ENCODE data around the gene CLMP. TPM values are rescaled to one million over a fixed set of nuclear protein-coding genes. Genes with fewer than 3 reads are reported as not detected.

Gene CLMP
- total RNA-seq, 2 experiments from 2014 or later, result 0.09 TPM; not detected in 1

- no peaks in the 10 kb centered on the region for H3K27me3 Mint-ChIP-seq
- DNase-seq, result no peak
- ATAC-seq, result no peak
- no peaks in the 10 kb centered on the region for H3K36me3 Mint-ChIP-seq (ENCODE audit: low read depth)
- POLR2A ChIA-PET, result interaction anchor here (0.7 to 6.8 kb wide), 4 partner anchors 8 to 14 kb away, joined by 3 to 64 read pairs (median 3); no protein-coding TSS in a partner anchor
- H3K4me1 Mint-ChIP-seq (ENCODE audit: low read depth), result no peaks in the 10 kb centered on the region
- TF ChIP-seq, protein P1, sequence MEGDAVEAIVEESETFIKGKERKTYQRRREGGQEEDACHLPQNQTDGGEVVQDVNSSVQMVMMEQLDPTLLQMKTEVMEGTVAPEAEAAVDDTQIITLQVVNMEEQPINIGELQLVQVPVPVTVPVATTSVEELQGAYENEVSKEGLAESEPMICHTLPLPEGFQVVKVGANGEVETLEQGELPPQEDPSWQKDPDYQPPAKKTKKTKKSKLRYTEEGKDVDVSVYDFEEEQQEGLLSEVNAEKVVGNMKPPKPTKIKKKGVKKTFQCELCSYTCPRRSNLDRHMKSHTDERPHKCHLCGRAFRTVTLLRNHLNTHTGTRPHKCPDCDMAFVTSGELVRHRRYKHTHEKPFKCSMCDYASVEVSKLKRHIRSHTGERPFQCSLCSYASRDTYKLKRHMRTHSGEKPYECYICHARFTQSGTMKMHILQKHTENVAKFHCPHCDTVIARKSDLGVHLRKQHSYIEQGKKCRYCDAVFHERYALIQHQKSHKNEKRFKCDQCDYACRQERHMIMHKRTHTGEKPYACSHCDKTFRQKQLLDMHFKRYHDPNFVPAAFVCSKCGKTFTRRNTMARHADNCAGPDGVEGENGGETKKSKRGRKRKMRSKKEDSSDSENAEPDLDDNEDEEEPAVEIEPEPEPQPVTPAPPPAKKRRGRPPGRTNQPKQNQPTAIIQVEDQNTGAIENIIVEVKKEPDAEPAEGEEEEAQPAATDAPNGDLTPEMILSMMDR (IDR thresholded peaks at IDR 0.05), result no peak
- no peak overlapping the region for H3K4me3 Mint-ChIP-seq
- H3K27ac Mint-ChIP-seq, result no peak overlapping the region
- no peaks in the 10 kb centered on the region for H3K9me3 Mint-ChIP-seq
- CTCF ChIA-PET, result interaction anchor here (0.7 to 2.8 kb wide), 8 partner anchors 9 to 291 kb away, joined by 3 to 22 read pairs (median 4); no protein-coding TSS in a partner anchor
- intact Hi-C loops (cut with micrococcal nuclease), result no loop called here
Observed at GRCh38 chr11:123046473-123047259, 148.4 kb downstream of the CLMP start.

DNA sequence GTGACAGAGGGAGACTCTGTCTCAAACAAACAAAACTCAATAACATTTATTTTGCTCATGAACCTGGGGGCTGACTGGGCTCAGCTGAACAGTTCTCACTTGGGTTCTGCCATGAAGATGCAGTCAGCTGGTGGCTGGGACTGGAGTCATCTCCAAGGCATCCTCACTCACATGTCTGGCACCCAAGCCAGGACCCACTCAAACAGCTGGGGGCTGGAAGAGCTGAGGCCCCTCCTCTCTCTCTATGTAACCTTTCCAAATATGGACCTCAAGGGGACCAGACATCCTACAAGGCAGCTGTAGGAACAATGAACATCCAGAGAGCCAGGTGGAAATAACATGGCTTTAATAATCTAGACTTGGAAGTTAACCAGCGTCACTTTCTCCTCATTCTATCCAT, 149.9 kb downstream of the CLMP start:
- DNase-seq (no peak), ATAC-seq (no peak)
- Mint-ChIP-seq H3K27me3 (no peaks in the 10 kb centered on the region), H3K27ac (no peak overlapping the region), H3K4me1 (ENCODE audit: low read depth) (no peaks in the 10 kb centered on the region), H3K36me3 (ENCODE audit: low read depth) (no peaks in the 10 kb centered on the region), H3K9me3 (no peaks in the 10 kb centered on the region), H3K4me3 (no peak overlapping the region)
- POLR2A ChIA-PET, result interaction anchor here (6.8 kb wide), 1 partner anchor 10 kb away, joined by 64 read pairs; no protein-coding TSS in a partner anchor
- intact Hi-C loops (cut with micrococcal nuclease), result no loop called here
- CTCF ChIA-PET, result interaction anchor here (1.1 to 2.8 kb wide), 4 partner anchors 8 to 216 kb away, joined by 3 to 22 read pairs (median 7); no protein-coding TSS in a partner anchor
- TF ChIP-seq, protein P1 (IDR thresholded peaks at IDR 0.05), result no peak

- Mint-ChIP-seq H3K4me3 (no peak overlapping the region), H3K27ac (no peak overlapping the region), H3K9me3 (no peaks in the 10 kb centered on the region)
Observed at GRCh38 chr11:123041185-123041584, 153.9 kb downstream of the CLMP start.

GRCh38 chr11:123040111-123040432, 155.0 kb downstream of the CLMP start:
- H3K27ac Mint-ChIP-seq, result no peak overlapping the region
- POLR2A ChIA-PET, result interaction anchor here (0.8 kb wide), 1 partner anchor 14 kb away, joined by 3 read pairs; no protein-coding TSS in a partner anchor
- DNase-seq, result no peak
- no peak for ATAC-seq
- peaks cover 1% of the 10 kb centered on the region for H3K27me3 Mint-ChIP-seq
- CTCF ChIA-PET, result interaction anchor here (0.7 to 1.0 kb wide), 2 partner anchors 14 to 17 kb away, joined by 3 to 5 read pairs; no protein-coding TSS in a partner anchor
- H3K36me3 Mint-ChIP-seq (ENCODE audit: low read depth), result no peaks in the 10 kb centered on the region
- H3K4me1 Mint-ChIP-seq (ENCODE audit: low read depth), result no peaks in the 10 kb centered on the region
- TF ChIP-seq, protein P1 (IDR thresholded peaks at IDR 0.05), result no peak
- intact Hi-C loops (cut with micrococcal nuclease), result no loop called here
- H3K9me3 Mint-ChIP-seq, result no peaks in the 10 kb centered on the region
- H3K4me3 Mint-ChIP-seq, result no peak overlapping the region

More at GRCh38 chr11:123041185-123041584, 153.9 kb downstream of the CLMP start:
- intact Hi-C loops (cut with micrococcal nuclease), result no loop called here
- DNase-seq (no peak), ATAC-seq (no peak)
- Mint-ChIP-seq H3K36me3 (ENCODE audit: low read depth) (no peaks in the 10 kb centered on the region), H3K4me1 (ENCODE audit: low read depth) (no peaks in the 10 kb centered on the region), H3K27me3 (no peaks in the 10 kb centered on the region)
- CTCF ChIA-PET, result no interaction called here
- POLR2A ChIA-PET, result no interaction called here
- TF ChIP-seq, protein P1 (IDR thresholded peaks at IDR 0.05), result no peak

DNA sequence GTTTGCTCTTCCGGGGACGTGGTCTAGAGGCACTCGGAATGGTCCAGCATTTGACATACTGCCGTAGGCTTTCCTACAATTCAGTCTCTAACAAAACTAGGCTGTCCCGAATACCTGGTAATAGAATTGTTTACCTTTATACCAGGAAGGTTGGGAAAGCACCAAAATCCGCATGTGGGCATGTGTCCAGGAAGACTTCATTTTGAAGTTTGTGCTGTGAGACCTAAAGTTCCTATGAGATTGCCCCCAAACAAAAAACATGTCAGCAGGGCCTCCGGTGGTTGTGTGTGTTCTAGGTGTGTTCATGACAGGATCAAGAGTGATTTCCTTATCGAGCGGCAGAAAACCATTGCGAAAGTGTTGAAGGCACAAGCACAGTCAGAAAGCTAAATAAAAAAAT, 159.2 kb downstream of the CLMP start:
- Mint-ChIP-seq H3K4me1 (ENCODE audit: low read depth) (peaks cover 3% of the 10 kb centered on the region), H3K27ac (no peak overlapping the region), H3K27me3 (peaks cover 1% of the 10 kb centered on the region), H3K4me3 (no peak overlapping the region), H3K36me3 (ENCODE audit: low read depth) (no peaks in the 10 kb centered on the region), H3K9me3 (no peaks in the 10 kb centered on the region)
- TF ChIP-seq, protein P1 (IDR thresholded peaks at IDR 0.05), result no peak
- no peak for ATAC-seq
- intact Hi-C loops (cut with micrococcal nuclease), result no loop called here
- ChIA-PET POLR2A (interaction anchor here (0.7 to 1.0 kb wide), 2 partner anchors 19 to 360 kb away, joined by 3 to 4 read pairs; no protein-coding TSS in a partner anchor), CTCF (interaction anchor here (10.3 kb wide), 1 partner anchor 13 kb away, joined by 79 read pairs; no protein-coding TSS in a partner anchor)
- no peak for DNase-seq
